CD8-positive, alpha-beta memory T cell (primary cell): Measurements from ENCODE around the gene ZNF554. TPM values are rescaled to one million over a fixed set of nuclear protein-coding genes. Genes with fewer than 3 reads are reported as not detected.
A peak's percentile ranks its signal among the peaks of the same experiment; 100 is the strongest.

Experiments
- CTCF ChIA-PET: fragments of 350-600 bp; sonication (Branson Sonifier 250); formaldehyde crosslinking; loops from one replicate; lab custom pipeline; 2021; ENCODE audit warnings: antibody characterized with exemption; lab: Charles Lee
- POLR2A ChIA-PET: fragments of 350-600 bp; sonication (Branson Sonifier 250); formaldehyde crosslinking; loops from one replicate; lab custom pipeline; 2021; ENCODE audit warnings: antibody characterized with exemption; lab: Charles Lee
- DNase-seq, 5 donors: peaks; one replicate each; pipeline versions ENCODE4 v3.0.0 to v3.0.0-alpha.2; 2020 to 2022; ENCODE audit warnings: mixed read lengths in 1 of 5
- H3K27ac ChIP-seq: one replicate; pipeline ENCODE4 v1.7.0; 2013; ENCODE audit warnings: low read depth, mild to moderate bottlenecking, low read length, moderate library complexity
- H3K27me3 ChIP-seq: 2 replicates; pipeline ENCODE4 v1.7.0; 2013; ENCODE audit warnings: low read length, mild to moderate bottlenecking; ENCODE audit not compliant: insufficient read depth, poor library complexity, severe bottlenecking
- H3K36me3 ChIP-seq: 2 replicates; pipeline ENCODE4 v1.7.0; 2013; ENCODE audit warnings: mild to moderate bottlenecking, low read length, moderate library complexity; ENCODE audit not compliant: insufficient read depth
- H3K4me1 ChIP-seq: 2 replicates; pipeline ENCODE4 v1.7.0; 2013; ENCODE audit warnings: mild to moderate bottlenecking, low read length, moderate library complexity; ENCODE audit not compliant: insufficient read depth
- H3K4me3 ChIP-seq: 2 replicates; pipeline ENCODE4 v1.7.0; 2013; ENCODE audit warnings: mild to moderate bottlenecking, low read length
- H3K9me3 ChIP-seq: 2 replicates; pipeline ENCODE4 v1.7.0; 2013; ENCODE audit warnings: mild to moderate bottlenecking, low read length
- H3K27ac Mint-ChIP-seq, 8 donors: one replicate each; pipeline ENCODE4 v1.8.0; 2020 to 2021; ENCODE audit warnings: mixed read lengths in 8 of 8, mild to moderate bottlenecking in 6 of 8, inconsistent platforms in 3 of 8, moderate library complexity in 3 of 8
- H3K27me3 Mint-ChIP-seq, 2 donors: one replicate each; pipeline ENCODE4 v1.8.0; 2020 to 2021; ENCODE audit warnings: mixed read lengths in 2 of 2, mild to moderate bottlenecking in 1 of 2, moderate library complexity in 1 of 2
- H3K36me3 Mint-ChIP-seq, 3 donors: one replicate each; pipeline ENCODE4 v1.8.0; 2020 to 2021; ENCODE audit warnings: mixed read lengths in 3 of 3, inconsistent platforms in 1 of 3, mild to moderate bottlenecking in 1 of 3
- H3K4me1 Mint-ChIP-seq, 3 donors: one replicate each; pipeline ENCODE4 v1.8.0; 2020 to 2021; ENCODE audit warnings: mixed read lengths in 3 of 3, inconsistent platforms in 1 of 3, mild to moderate bottlenecking in 1 of 3
- H3K4me3 Mint-ChIP-seq, 7 donors: one replicate each; pipeline ENCODE4 v1.8.0; 2020 to 2021; ENCODE audit warnings: mixed read lengths in 7 of 7, mild to moderate bottlenecking in 6 of 7, moderate library complexity in 4 of 7, inconsistent platforms in 2 of 7
- H3K9me3 Mint-ChIP-seq, 5 donors: one replicate each; pipeline ENCODE4 v1.8.0; 2020 to 2022; ENCODE audit warnings: mixed read lengths in 5 of 5, mild to moderate bottlenecking in 3 of 5, moderate library complexity in 2 of 5, inconsistent platforms in 1 of 5
- polyA plus RNA-seq: library from polyadenylated mRNA; unstranded; fragments of 300-500 nt; fragmentation: Illumina TruSeq; gene quantifications from one replicate; pipeline ENCODE4 v1.2.3, GENCODE V29; 2021
- total RNA-seq, 2 experiments: library from RNA; stranded (reverse); gene quantifications; one replicate each; pipeline ENCODE4 v1.2.3, GENCODE V29; 2021

ZNF554 gene
- total and polyA plus RNA-seq, 3 experiments from 2014 or later: 2.1 to 5.7 (median 2.3) TPM

DNA sequence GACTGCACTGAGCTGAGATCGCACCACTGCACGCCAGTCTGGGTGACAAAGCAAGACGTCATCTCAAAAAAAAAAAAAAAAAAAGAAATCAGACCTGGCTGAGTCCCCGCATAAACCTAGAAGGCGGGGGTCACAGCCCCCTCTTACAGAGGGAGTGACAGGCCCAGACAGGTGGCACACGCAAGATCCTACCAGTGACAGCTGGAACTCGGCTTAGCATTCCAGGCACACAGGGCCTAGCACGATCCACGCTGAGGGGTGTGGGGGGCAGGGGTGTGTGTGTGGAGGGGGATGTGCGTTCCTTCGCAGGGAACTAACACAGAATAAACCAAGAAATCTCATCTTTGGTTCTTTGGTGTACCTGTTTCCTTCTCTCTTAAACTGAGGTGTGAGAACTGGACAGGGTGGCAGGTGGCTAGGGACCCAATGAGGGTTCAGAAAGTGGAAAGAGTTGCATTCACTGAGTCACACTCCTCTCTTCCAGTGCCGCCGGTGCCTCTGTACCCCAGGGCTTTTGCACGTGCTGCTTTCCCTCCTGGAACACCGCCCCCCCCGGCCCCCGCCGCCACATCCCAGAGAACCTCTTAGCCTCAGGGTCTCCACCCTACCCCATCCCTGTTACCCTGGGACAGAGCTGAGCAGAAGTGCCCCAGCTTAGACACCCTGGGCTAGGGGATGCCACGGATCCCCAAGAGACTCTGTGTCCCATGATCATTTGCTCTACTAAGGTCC is 41.5 kb upstream of the ZNF554 start:
- Mint-ChIP-seq H3K27me3 (no peaks in the 10 kb centered on the region), H3K9me3 (no peaks in the 10 kb centered on the region), H3K4me3 (peak overlapping the region in 1 of 7 donors; percentile 52), H3K4me1 (peaks cover 48 to 69% (median 54%) of the 10 kb centered on the region in 3 donors), H3K36me3 (peaks cover 0 to 17% (median 2%) of the 10 kb centered on the region in 3 donors), H3K27ac (peak overlapping the region in 3 of 8 donors; percentile 27 to 50 (median 41))
- ChIA-PET POLR2A (no interaction called here), CTCF (interaction anchor here (0.7 kb wide), 1 partner anchor 33 kb away, joined by 3 read pairs; no protein-coding TSS in a partner anchor)
- no peaks in the 10 kb centered on the region for H3K27me3 ChIP-seq
- peaks cover 36% of the 10 kb centered on the region for H3K4me1 ChIP-seq
- no peaks in the 10 kb centered on the region for H3K9me3 ChIP-seq
- H3K36me3 ChIP-seq: no peaks in the 10 kb centered on the region
- no peak overlapping the region for H3K4me3 ChIP-seq
- DNase-seq: no peak
- H3K27ac ChIP-seq: no peak overlapping the region

DNA sequence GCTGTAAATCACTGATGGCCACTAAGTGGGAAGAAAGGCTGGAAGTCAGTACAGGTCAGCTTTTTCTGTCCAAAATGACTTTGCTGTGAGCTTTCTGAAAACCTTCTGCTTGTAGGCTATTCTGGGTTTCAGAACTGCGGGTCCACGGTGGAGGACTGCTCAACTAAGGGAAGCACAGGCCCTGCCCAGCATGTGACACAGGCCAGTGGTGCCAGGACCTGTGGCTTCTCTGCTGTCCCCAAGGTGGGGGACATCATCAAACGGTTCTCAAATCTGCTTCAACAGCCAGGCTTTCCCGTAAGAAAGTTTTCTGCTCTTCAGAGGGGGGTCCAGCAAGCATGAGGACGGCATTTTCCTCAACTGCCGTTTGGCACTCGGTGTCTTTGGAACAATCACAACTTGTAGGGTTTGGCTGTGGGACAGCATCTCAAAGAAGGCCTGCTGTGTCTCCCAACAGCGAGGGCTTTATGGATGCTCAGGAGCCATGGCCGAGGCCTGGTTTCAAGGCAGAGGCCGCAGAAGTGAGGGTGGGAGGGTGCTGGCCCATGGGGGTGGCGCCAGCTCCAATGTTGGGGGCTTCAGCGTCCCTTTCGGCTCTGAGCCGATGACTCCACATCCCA is 40.4 kb upstream of the ZNF554 start:
- peaks cover 46% of the 10 kb centered on the region for H3K4me1 ChIP-seq
- H3K9me3 ChIP-seq: no peaks in the 10 kb centered on the region
- Mint-ChIP-seq H3K9me3 (no peaks in the 10 kb centered on the region), H3K27ac (peak overlapping the region in 2 of 8 donors; percentile 32 to 45), H3K4me1 (peaks cover 51 to 73% (median 58%) of the 10 kb centered on the region in 3 donors), H3K36me3 (peaks cover 0 to 17% (median 2%) of the 10 kb centered on the region in 3 donors), H3K4me3 (no peak overlapping the region), H3K27me3 (no peaks in the 10 kb centered on the region)
- no peak overlapping the region for H3K27ac ChIP-seq
- no peaks in the 10 kb centered on the region for H3K27me3 ChIP-seq
- H3K36me3 ChIP-seq: no peaks in the 10 kb centered on the region
- POLR2A ChIA-PET: no interaction called here
- CTCF ChIA-PET: interaction anchor here (1.0 kb wide), 1 partner anchor 40 kb away, joined by 3 read pairs; no protein-coding TSS in a partner anchor
- no peak overlapping the region for H3K4me3 ChIP-seq
- DNase-seq: no peak

DNA sequence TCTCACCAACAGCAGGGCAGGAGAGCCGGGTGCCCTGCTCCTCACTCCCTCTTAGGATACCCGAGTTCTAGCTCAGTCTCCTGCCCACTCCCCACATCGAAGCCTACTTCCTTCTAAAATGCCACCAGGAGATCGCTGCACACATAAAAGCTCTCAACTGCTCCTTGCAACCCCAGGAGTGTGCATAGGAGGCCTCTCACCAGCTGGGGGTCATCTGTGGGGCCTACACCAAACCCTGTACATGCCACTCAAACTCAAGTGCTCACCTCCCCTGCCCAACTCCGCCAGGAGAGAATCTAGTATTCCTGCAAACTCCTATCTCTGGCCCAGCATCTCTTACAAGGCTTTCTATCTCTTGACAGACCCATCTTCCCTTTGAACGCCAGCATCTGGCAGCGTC is 39.4 kb upstream of the ZNF554 start:
- H3K4me3 Mint-ChIP-seq: peak overlapping the region in 3 of 7 donors; percentile 32 to 52 (median 44)

DNA sequence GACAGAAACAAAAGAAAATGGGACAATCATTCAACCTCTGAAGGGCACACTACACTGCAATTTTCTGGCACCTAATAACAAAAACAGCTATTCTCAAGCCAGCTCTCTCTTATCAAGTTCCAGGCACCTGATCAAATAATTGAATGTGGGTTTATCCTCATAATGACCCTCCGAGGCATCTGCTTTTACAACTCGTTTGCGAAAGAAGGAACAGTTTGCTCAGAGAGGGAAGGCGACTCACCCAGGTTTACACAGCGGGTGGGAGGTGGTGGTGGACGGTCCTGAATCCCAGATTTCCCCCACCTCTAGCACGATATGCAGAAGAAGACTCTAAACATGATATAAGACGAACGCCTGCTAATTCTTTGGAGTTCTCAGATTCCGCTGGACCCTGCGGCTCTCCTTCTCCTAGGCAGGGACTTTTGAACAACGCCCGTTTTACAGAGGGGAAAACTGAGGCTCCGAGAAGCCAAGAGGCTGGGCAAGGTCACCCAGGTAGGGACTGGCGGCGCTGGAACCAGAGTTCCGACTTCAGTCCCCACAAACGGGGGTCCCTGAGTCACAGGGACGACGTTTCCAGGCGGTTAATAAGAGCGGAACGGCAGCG is 37.2 kb upstream of the ZNF554 start:
- H3K4me3 Mint-ChIP-seq: peak overlapping the region; percentile 85 to 94 (median 87)
- H3K36me3 Mint-ChIP-seq: peaks cover 0 to 9% (median 0%) of the 10 kb centered on the region in 3 donors
- CTCF ChIA-PET: interaction anchor here (1.0 to 1.5 kb wide), 2 partner anchors 134 to 168 kb away, joined by 3 to 4 read pairs; no protein-coding TSS in a partner anchor
- Histone ChIP-seq H3K27me3 (no peaks in the 10 kb centered on the region), H3K4me3 (peak overlapping the region; percentile 93), H3K9me3 (no peaks in the 10 kb centered on the region), H3K36me3 (no peaks in the 10 kb centered on the region), H3K27ac (peak overlapping the region; percentile 94), H3K4me1 (peaks cover 43% of the 10 kb centered on the region)
- DNase-seq: no peak
- POLR2A ChIA-PET: no interaction called here
- H3K4me1 Mint-ChIP-seq: peaks cover 46 to 73% (median 54%) of the 10 kb centered on the region in 3 donors
- H3K9me3 Mint-ChIP-seq: no peaks in the 10 kb centered on the region
- no peaks in the 10 kb centered on the region for H3K27me3 Mint-ChIP-seq
- H3K27ac Mint-ChIP-seq: peak overlapping the region; percentile 86 to 98 (median 96)

More for the DNA sequence above, 39.4 kb upstream of the ZNF554 start:
- Histone ChIP-seq H3K4me3 (no peak overlapping the region), H3K4me1 (peaks cover 49% of the 10 kb centered on the region), H3K36me3 (no peaks in the 10 kb centered on the region), H3K27ac (no peak overlapping the region), H3K9me3 (no peaks in the 10 kb centered on the region), H3K27me3 (no peaks in the 10 kb centered on the region)
- Mint-ChIP-seq H3K36me3 (peaks cover 0 to 12% (median 0%) of the 10 kb centered on the region in 3 donors), H3K27me3 (no peaks in the 10 kb centered on the region), H3K4me1 (peaks cover 48 to 72% (median 55%) of the 10 kb centered on the region in 3 donors), H3K9me3 (no peaks in the 10 kb centered on the region), H3K27ac (peak overlapping the region in 7 of 8 donors; percentile 18 to 96 (median 62))
- ChIA-PET POLR2A (no interaction called here), CTCF (interaction anchor here (1.0 kb wide), 1 partner anchor 39 kb away, joined by 3 read pairs; no protein-coding TSS in a partner anchor)
- DNase-seq: no peak

DNA sequence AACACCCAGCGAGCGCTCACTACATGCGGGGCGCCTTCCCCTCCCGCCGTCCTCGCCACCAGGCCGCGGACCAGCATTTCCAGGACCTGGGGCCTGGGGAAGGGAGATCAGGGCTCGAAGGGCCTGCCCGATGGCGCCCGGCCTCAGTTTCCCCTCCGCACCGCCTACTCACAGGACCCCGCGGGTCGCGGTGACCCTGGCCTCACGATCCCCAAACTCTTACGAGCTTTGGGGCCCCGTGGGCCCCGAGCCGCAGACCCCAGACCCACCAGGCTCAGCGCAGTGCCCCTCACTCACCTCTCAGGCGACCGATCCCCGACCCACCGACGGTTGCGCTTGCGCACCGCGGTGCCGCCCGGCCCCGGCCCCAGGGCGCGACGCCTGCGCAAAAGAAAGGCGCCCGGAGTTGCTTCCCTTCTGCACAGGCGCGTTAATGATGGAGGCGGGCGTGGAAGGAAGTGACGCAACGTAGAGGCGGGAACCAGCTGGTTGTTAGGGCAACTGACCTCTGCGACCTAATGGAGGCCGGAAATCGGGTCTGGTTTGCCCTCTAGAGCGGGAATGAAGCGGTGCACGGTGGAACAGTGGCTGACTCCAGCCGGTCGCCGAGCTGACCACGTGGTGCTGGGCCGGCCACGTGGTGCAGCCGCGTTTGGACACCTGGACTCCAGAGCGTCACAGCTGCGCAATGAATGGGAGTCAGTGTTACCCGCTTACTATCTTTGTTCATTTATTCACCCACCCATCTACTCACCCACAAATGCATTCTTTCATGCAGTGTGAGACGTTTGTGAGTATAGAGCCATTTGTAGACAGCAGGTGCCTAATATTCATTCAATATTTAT is 36.5 kb upstream of the ZNF554 start, which contains the start of gene SGTA:
Gene SGTA (minus strand): TSS at position 338 of the 845 bp plus-strand sequence. CDS start 14,205 bp downstream, outside the sequence.
- CTCF ChIA-PET: interaction anchor here (1.0 to 1.5 kb wide), 2 partner anchors 135 to 167 kb away, joined by 3 to 4 read pairs; no protein-coding TSS in a partner anchor
- Histone ChIP-seq H3K36me3 (no peaks in the 10 kb centered on the region), H3K27ac (peak within 1 kb of the TSS; percentile 94), H3K4me1 (peaks cover 43% of the 10 kb centered on the region), H3K27me3 (no peaks in the 10 kb centered on the region), H3K9me3 (no peaks in the 10 kb centered on the region), H3K4me3 (peak within 1 kb of the TSS; percentile 93)
- peak; percentile 91 to 98 (median 94) for DNase-seq
- H3K36me3 Mint-ChIP-seq: peaks cover 0 to 8% (median 0%) of the 10 kb centered on the region in 3 donors
- peak within 1 kb of the TSS; percentile 85 to 94 (median 87) for H3K4me3 Mint-ChIP-seq
- no peaks in the 10 kb centered on the region for H3K9me3 Mint-ChIP-seq
- H3K27me3 Mint-ChIP-seq: no peaks in the 10 kb centered on the region
- POLR2A ChIA-PET: no interaction called here
- H3K4me1 Mint-ChIP-seq: peaks cover 46 to 73% (median 61%) of the 10 kb centered on the region in 3 donors
- peak within 1 kb of the TSS; percentile 89 to 98 (median 96) for H3K27ac Mint-ChIP-seq

DNA sequence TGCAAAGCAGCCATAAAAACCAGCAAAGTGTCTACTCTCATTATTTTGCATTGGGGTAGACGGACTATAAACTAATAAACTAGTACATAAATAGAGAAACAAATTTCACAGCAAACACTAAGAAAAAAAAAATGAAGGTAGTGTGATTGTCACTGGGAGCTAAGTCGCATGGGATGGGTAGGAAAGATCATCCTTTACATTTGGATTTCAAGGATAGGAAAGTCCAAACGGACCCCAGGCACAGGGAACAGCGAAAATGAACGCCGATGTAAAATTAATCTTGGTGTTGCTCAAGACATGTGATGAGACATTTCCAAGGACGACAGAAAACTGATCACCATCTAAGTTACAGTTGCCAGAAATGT is 35.9 kb upstream of the ZNF554 start:
- H3K4me1 Mint-ChIP-seq: peaks cover 44 to 69% (median 62%) of the 10 kb centered on the region in 3 donors
- peak overlapping the region in 7 of 8 donors; percentile 89 to 98 (median 96) for H3K27ac Mint-ChIP-seq
- Histone ChIP-seq H3K27ac (peak overlapping the region; percentile 94), H3K9me3 (no peaks in the 10 kb centered on the region), H3K36me3 (no peaks in the 10 kb centered on the region), H3K4me3 (peak overlapping the region; percentile 93), H3K27me3 (no peaks in the 10 kb centered on the region), H3K4me1 (peaks cover 43% of the 10 kb centered on the region)
- CTCF ChIA-PET: interaction anchor here (1.0 to 1.5 kb wide), 2 partner anchors 135 to 167 kb away, joined by 3 to 4 read pairs; no protein-coding TSS in a partner anchor
- H3K27me3 Mint-ChIP-seq: no peaks in the 10 kb centered on the region
- H3K9me3 Mint-ChIP-seq: no peaks in the 10 kb centered on the region
- peak overlapping the region; percentile 85 to 94 (median 87) for H3K4me3 Mint-ChIP-seq
- POLR2A ChIA-PET: no interaction called here
- DNase-seq: no peak
- peaks cover 0 to 5% (median 0%) of the 10 kb centered on the region in 3 donors for H3K36me3 Mint-ChIP-seq
